Kidney (tissue), 14 donors: ENCODE measurements around the gene ZC3H10. TPM values are rescaled to one million over a fixed set of nuclear protein-coding genes. Genes with fewer than 3 reads are reported as not detected.

Experiments
- DNase-seq, 5 donors: peaks; one replicate each; pipeline ENCODE4 v3.0.0-alpha.2; 2013 to 2020
- FAIRE-seq: peaks from 2 replicates; lab custom pipeline; 2012; peaks lifted over from hg19 to GRCh38; lab: Jason Lieb, UNC
- H3K27ac ChIP-seq, 2 donors: one replicate each; pipeline ENCODE4 v1.7.0; 2013; ENCODE audit warnings: low read depth in 2 of 2, low read length in 2 of 2, inconsistent platforms in 1 of 2
- H3K27me3 ChIP-seq: one replicate; pipeline ENCODE4 v1.7.1; 2013; ENCODE audit warnings: low read length, inconsistent platforms; ENCODE audit not compliant: control insufficient read depth, insufficient read depth
- H3K36me3 ChIP-seq, 3 donors: one replicate each; pipeline versions ENCODE4 v1.7.0 to v1.7.1; 2013; ENCODE audit warnings: low read length in 3 of 3, control low read depth in 1 of 3, inconsistent platforms in 1 of 3; ENCODE audit not compliant: insufficient read depth in 3 of 3, control insufficient read depth in 2 of 3
- H3K4me1 ChIP-seq, 3 donors: one replicate each; pipeline versions ENCODE4 v1.7.0 to v1.7.1; 2013; ENCODE audit warnings: low read length in 3 of 3, inconsistent platforms in 1 of 3, low read depth in 1 of 3; ENCODE audit not compliant: control insufficient read depth in 2 of 3, insufficient read depth in 2 of 3
- H3K4me3 ChIP-seq, 3 donors: one replicate each; pipeline versions ENCODE4 v1.7.0 to v1.8.1; 2013; ENCODE audit warnings: low read length in 3 of 3, control low read depth in 1 of 3, inconsistent platforms in 1 of 3
- H3K9ac ChIP-seq, 3 donors: one replicate each; pipeline versions ENCODE4 v1.7.0 to v1.7.1; 2013; ENCODE audit warnings: low read length in 3 of 3, control low read depth in 1 of 3, inconsistent platforms in 1 of 3
- H3K9me3 ChIP-seq, 3 donors: one replicate each; pipeline versions ENCODE4 v1.7.0 to v1.7.1; 2013; ENCODE audit warnings: low read length in 3 of 3, control low read depth in 1 of 3, inconsistent platforms in 1 of 3; ENCODE audit not compliant: control insufficient read depth in 2 of 3, insufficient read depth in 1 of 3
- intact Hi-C: fragments of 100-400 bp; cut with DNase I; formaldehyde crosslinking; loops from one replicate; pipeline ENCODE4 v1.11.1; 2022
- polyA plus RNA-seq: library from polyadenylated mRNA; stranded (reverse); fragments of 350-450 nt; fragmentation: Illumina TruSeq; extraction: RNeasy Lipid Tissue Mini Kit (QIAGEN cat#74804); gene quantifications from one replicate; pipeline ENCODE4 v1.2.3, GENCODE V29; 2014; ENCODE audit warnings: low read depth, low replicate concordance; ENCODE audit not compliant: insufficient read depth
- total RNA-seq: library from RNA; stranded (reverse); fragmentation: NEBNext Ultra II Directional; extraction: Animal tissue kit (Norgen Biotek cat#: 25700); gene quantifications from one replicate; pipeline ENCODE4 v1.2.1, GENCODE V29; 2021
- TF ChIP-seq, protein P1 (sequence below): IDR thresholded peaks from 3 replicates; pipeline ENCODE4 v1.5.1; 2012; ENCODE audit warnings: mild to moderate bottlenecking, moderate library complexity, borderline replicate concordance; ENCODE audit not compliant: insufficient read depth; ENCODE audit errors: extremely low read depth
- donor health status: control.
- donor health status: control.
- donor health status: control.
- donor health status: control.
- donor health status: control.
- donor health status: DM: yes; HTN: yes; CAD: no.
- donor health status: Normal renal cell carcinoma (clear cell type).

Gene ZC3H10
- total and polyA plus RNA-seq, 2 donors from 2014 or later: 2.4 to 8.6 TPM

DNA sequence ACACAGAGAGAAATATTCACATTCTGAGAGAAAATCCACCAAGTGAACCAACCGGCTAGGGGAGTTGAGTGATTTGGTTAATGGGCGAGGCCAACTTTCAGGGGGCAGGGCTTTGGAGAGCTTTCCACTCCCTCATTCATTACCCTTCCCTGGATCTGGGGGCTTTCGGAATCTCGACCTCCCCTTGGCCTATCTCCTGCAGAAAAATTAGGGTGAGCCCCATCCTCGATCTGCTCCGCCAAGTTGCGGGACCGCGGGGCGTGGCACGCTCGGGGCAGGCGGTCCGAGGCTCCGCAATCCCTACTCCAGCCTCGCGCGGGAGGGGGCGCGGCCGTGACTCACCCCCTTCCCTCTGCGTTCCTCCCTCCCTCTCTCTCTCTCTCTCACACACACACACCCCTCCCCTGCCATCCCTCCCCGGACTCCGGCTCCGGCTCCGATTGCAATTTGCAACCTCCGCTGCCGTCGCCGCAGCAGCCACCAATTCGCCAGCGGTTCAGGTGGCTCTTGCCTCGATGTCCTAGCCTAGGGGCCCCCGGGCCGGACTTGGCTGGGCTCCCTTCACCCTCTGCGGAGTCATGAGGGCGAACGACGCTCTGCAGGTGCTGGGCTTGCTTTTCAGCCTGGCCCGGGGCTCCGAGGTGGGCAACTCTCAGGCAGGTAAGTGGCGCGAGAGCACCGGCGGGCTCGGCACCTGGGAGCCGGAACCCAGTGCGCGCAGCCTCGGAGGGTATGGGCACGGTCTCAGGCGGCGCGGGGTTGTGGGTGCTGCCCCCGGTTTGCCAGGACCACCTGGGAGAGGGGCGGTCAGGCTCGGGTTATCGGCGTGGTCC lies 38.1 kb upstream of the ZC3H10 start, which contains the start of gene ERBB3:
ERBB3 (plus strand) TSS at position 443 of the 833 bp plus-strand sequence; CDS start at position 579, 136 bp downstream.
- Histone ChIP-seq H3K9me3 (no peaks in the 10 kb centered on the region), H3K9ac (peak within 1 kb of the TSS; percentile 42 to 84 (median 81)), H3K4me3 (peak within 1 kb of the TSS; percentile 57 to 79 (median 71)), H3K27me3 (no peaks in the 10 kb centered on the region), H3K36me3 (peaks cover 0 to 10% (median 3%) of the 10 kb centered on the region in 3 donors), H3K4me1 (peaks cover 4 to 13% (median 8%) of the 10 kb centered on the region in 3 donors), H3K27ac (peak within 1 kb of the TSS; percentile 82 to 93)
- intact Hi-C loops: no loop called here
- TF ChIP-seq, protein P1, sequence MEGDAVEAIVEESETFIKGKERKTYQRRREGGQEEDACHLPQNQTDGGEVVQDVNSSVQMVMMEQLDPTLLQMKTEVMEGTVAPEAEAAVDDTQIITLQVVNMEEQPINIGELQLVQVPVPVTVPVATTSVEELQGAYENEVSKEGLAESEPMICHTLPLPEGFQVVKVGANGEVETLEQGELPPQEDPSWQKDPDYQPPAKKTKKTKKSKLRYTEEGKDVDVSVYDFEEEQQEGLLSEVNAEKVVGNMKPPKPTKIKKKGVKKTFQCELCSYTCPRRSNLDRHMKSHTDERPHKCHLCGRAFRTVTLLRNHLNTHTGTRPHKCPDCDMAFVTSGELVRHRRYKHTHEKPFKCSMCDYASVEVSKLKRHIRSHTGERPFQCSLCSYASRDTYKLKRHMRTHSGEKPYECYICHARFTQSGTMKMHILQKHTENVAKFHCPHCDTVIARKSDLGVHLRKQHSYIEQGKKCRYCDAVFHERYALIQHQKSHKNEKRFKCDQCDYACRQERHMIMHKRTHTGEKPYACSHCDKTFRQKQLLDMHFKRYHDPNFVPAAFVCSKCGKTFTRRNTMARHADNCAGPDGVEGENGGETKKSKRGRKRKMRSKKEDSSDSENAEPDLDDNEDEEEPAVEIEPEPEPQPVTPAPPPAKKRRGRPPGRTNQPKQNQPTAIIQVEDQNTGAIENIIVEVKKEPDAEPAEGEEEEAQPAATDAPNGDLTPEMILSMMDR: peak; percentile 6
- DNase-seq (peak; percentile 85 to 93 (median 93)), FAIRE-seq (no peak)

DNA sequence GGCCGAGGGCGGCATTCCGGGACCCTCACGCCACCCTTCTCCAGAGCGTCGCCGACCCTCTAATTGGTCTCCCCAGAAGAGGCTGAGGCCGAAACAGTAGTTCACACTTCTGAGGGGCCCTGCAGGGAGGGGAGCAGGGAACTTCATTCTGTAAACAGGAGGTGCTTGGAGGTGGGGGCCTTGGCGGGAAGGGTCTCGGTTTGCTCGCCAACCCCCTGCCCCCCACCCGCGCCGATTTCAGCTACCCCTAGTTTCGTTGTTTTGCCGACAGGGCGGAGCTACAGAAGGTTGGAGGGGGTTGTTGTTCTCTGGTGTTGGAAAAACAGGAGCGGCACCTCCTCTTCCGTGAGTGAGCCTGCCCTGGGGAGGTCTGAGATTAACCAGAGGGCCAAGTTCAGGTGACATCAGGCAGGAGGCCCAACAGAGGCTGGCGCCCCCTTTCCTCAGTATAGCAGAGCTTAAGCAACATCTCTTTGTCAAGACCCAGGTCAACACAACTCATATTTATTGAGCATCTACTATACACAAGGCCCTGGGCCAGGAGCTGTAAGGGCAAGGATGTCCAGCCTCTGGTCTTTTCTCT lies 37.4 kb upstream of the ZC3H10 start:
- H3K27me3 ChIP-seq: no peaks in the 10 kb centered on the region
- intact Hi-C loops: no loop called here
- H3K36me3 ChIP-seq: peaks cover 0 to 13% (median 5%) of the 10 kb centered on the region in 3 donors
- H3K27ac ChIP-seq: peak overlapping the region; percentile 82 to 93
- no peaks in the 10 kb centered on the region for H3K9me3 ChIP-seq
- H3K4me3 ChIP-seq: peak overlapping the region; percentile 57 to 79 (median 71)
- TF ChIP-seq, protein P1: no peak
- H3K9ac ChIP-seq: peak overlapping the region; percentile 26 to 84 (median 81)
- no peak for FAIRE-seq
- DNase-seq: peak in 4 of 5 donors; percentile 38 to 77 (median 56)
- H3K4me1 ChIP-seq: peaks cover 4 to 13% (median 10%) of the 10 kb centered on the region in 3 donors

DNA sequence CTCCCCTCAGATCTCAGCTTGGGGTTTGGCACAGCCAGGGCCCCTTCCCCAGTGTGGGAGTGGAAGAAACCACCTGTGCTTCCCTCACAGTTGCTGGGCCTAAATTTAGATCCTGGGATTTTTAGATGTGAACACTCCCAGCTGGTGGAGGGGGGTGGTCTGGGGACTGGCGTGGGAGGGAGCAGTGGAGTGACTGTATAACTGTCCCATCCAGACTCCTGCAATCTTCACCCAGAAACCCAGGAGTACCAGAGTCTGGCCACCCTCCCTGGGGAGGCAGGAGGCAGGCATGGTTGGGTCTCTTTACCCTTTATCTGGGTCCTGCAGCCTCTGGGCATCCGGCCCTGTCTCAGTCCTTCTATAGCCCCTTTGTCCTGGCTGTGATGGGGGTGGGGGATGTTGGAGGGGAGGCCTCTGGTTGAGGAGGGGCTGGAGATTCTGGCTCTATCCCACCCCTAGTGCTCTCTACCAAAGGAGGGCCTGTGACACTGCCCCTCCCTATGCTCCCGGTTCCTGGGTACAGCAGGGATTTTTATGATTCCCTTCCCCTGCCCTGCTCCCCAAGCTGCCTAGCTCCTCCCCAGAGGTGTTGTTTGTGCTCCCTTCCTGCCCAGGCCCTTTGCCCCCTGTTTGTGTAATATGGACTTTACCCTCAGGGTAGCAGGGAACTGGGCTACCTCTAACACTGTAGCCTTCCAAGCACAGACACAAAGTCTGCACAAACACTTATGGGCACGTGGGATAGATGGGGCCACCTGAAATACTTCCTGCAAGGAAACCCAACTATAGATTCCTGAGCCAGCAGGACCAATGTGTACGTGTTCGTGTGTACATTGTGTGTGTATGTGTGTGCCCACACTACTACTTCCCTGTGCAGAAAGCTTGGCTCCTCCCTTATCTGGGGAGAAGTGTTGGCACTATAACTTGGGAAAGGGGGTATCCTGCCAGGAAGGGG lies 36.4 kb upstream of the ZC3H10 start:
- no peaks in the 10 kb centered on the region for H3K9me3 ChIP-seq
- H3K27me3 ChIP-seq: no peaks in the 10 kb centered on the region
- FAIRE-seq: no peak
- peak overlapping the region in 2 of 3 donors; percentile 74 to 84 for H3K9ac ChIP-seq
- TF ChIP-seq, protein P1: no peak
- peaks cover 0 to 15% (median 10%) of the 10 kb centered on the region in 3 donors for H3K36me3 ChIP-seq
- DNase-seq: peak in 4 of 5 donors; percentile 24 to 67 (median 45)
- peaks cover 4 to 15% (median 13%) of the 10 kb centered on the region in 3 donors for H3K4me1 ChIP-seq
- intact Hi-C loops: no loop called here
- H3K4me3 ChIP-seq: peak overlapping the region; percentile 57 to 79 (median 71)
- H3K27ac ChIP-seq: peak overlapping the region; percentile 82 to 93
